Neural cell (in vitro differentiated cells): ENCODE measurements around the gene FAM107B. TPM values are rescaled to one million over a fixed set of nuclear protein-coding genes. Genes with fewer than 3 reads are reported as not detected.

Experiments
- H2AFZ ChIP-seq: fragments of 200-600, 300-800 bp; sonication (generic), shearing (Covaris generic); 2 replicates; pipeline ENCODE4 v1.6.0; 2014; ENCODE audit warnings: low read depth, mild to moderate bottlenecking, antibody characterized with exemption, low read length, moderate library complexity
- H3F3A ChIP-seq: fragments of 200-600 bp; shearing (Covaris generic); 2 replicates; pipeline ENCODE4 v1.6.1; 2016; ENCODE audit warnings: mild to moderate bottlenecking, moderate library complexity, mixed read lengths, antibody characterized with exemption, low read length; ENCODE audit not compliant: insufficient read depth, poor library complexity, severe bottlenecking
- H3K27ac ChIP-seq: fragments of 200-600, 300-800 bp; sonication (generic), shearing (Covaris generic); 2 replicates; pipeline ENCODE4 v1.5.1; 2014; ENCODE audit warnings: mild to moderate bottlenecking, low read length, moderate library complexity
- H3K27me3 ChIP-seq: fragments of 300-800, 200-600 bp; sonication (generic), shearing (Covaris generic); 2 replicates; pipeline ENCODE4 v1.6.0; 2014; ENCODE audit warnings: mild to moderate bottlenecking, low read depth, low read length, moderate library complexity; ENCODE audit not compliant: insufficient read depth
- H3K36me3 ChIP-seq: fragments of 300-800, 200-600 bp; sonication (generic), shearing (Covaris generic); 2 replicates; pipeline ENCODE4 v1.5.1; 2014; ENCODE audit warnings: mild to moderate bottlenecking, antibody characterized with exemption, low read length, moderate library complexity; ENCODE audit not compliant: insufficient read depth
- H3K4me2 ChIP-seq: fragments of 300-800, 200-600 bp; sonication (generic), shearing (Covaris generic); 2 replicates; pipeline ENCODE4 v1.6.0; 2014; ENCODE audit warnings: mild to moderate bottlenecking, low read length
- H3K4me3 ChIP-seq: fragments of 300-800, 200-600 bp; sonication (generic), shearing (Covaris generic); 2 replicates; pipeline ENCODE4 v1.5.1; 2014; ENCODE audit warnings: mild to moderate bottlenecking, low read length, moderate library complexity
- H3K79me2 ChIP-seq: fragments of 200-600 bp; shearing (Covaris generic); replicated peaks from 2 replicates; pipeline ENCODE4 v1.6.0; 2014; ENCODE audit warnings: mild to moderate bottlenecking, low read length, moderate library complexity; ENCODE audit not compliant: insufficient read depth
- H3K9ac ChIP-seq: fragments of 300-800, 200-600 bp; sonication (generic), shearing (Covaris generic); 2 replicates; pipeline ENCODE4 v1.6.1; 2016; ENCODE audit warnings: mild to moderate bottlenecking, low read length, mixed read lengths
- H3K9me2 ChIP-seq: fragments of 200-600 bp; shearing (Covaris generic); 2 replicates; pipeline ENCODE4 v1.6.1; 2016; ENCODE audit warnings: mild to moderate bottlenecking, low read length, mixed read lengths; ENCODE audit not compliant: insufficient read depth
- H3K9me3 ChIP-seq: fragments of 200-600, 300-800 bp; sonication (generic), shearing (Covaris generic); 2 replicates; pipeline ENCODE4 v1.6.1; 2016; ENCODE audit warnings: mild to moderate bottlenecking, mixed run types, low read length, moderate library complexity, mixed read lengths
- H4K20me1 ChIP-seq: fragments of 200-600 bp; shearing (Covaris generic); 2 replicates; pipeline ENCODE4 v1.6.1; 2016; ENCODE audit warnings: mild to moderate bottlenecking, mixed run types; ENCODE audit not compliant: insufficient read depth
- CTCF ChIP-seq: fragments of 450-650 bp; IDR thresholded peaks from 2 replicates; pipeline ENCODE4 v1.5.1; 2014; ENCODE audit warnings: antibody characterized with exemption, mild to moderate bottlenecking, moderate library complexity; ENCODE audit not compliant: poor library complexity, severe bottlenecking
- EP300 ChIP-seq: fragments of 450-650 bp; conservative IDR thresholded peaks from 2 replicates; pipeline ENCODE4 v1.6.1; 2014; ENCODE audit warnings: antibody characterized with exemption, mild to moderate bottlenecking, moderate library complexity; ENCODE audit not compliant: poor library complexity, severe bottlenecking
- EZH2 ChIP-seq: fragments of 200-600, 300-800 bp; shearing (Covaris generic), sonication (generic); IDR thresholded peaks from 2 replicates; pipeline ENCODE4 v1.6.1; 2014; ENCODE audit warnings: antibody characterized with exemption, low read length, borderline replicate concordance, mild to moderate bottlenecking; ENCODE audit not compliant: insufficient read depth, poor library complexity, severe bottlenecking
- MXI1 ChIP-seq: fragments of 450-650 bp; conservative IDR thresholded peaks from 2 replicates; pipeline ENCODE4 v1.6.1; 2014; ENCODE audit warnings: antibody characterized with exemption, mild to moderate bottlenecking; ENCODE audit not compliant: poor library complexity, severe bottlenecking
- POLR2AphosphoS5 ChIP-seq: IDR thresholded peaks from 2 replicates; pipeline ENCODE4 v1.6.1; 2012
- RAD21 ChIP-seq: fragments of 450-650 bp; conservative IDR thresholded peaks from 2 replicates; pipeline ENCODE4 v1.6.1; 2014; ENCODE audit warnings: antibody characterized with exemption, mild to moderate bottlenecking, moderate library complexity
- REST ChIP-seq: IDR thresholded peaks from 2 replicates; pipeline ENCODE4 v1.6.1; 2012; ENCODE audit warnings: borderline replicate concordance
- SMC3 ChIP-seq: fragments of 450-650 bp; conservative IDR thresholded peaks from 2 replicates; pipeline ENCODE4 v1.6.1; 2014; ENCODE audit warnings: antibody characterized with exemption, mild to moderate bottlenecking, moderate library complexity; ENCODE audit not compliant: poor library complexity
- TAF1 ChIP-seq: IDR thresholded peaks from 2 replicates; pipeline ENCODE4 v1.6.1; 2012; ENCODE audit warnings: low read depth
- polyA plus RNA-seq: library from polyadenylated mRNA; depleted of rRNA; stranded (reverse); fragments of >200 nt; gene quantifications from 2 replicates; pipeline ENCODE4 v1.2.3, GENCODE V29; 2014

FAM107B gene
- polyA plus RNA-seq, 1 donor from 2014 or later, result 106 TPM

- Histone ChIP-seq H3K4me3 (no peak overlapping the region), H2AFZ (no peak overlapping the region), H3K79me2 (peaks cover 4% of the 10 kb centered on the region), H3F3A (no peaks in the 10 kb centered on the region), H3K27ac (no peak overlapping the region), H3K9ac (no peak overlapping the region), H3K36me3 (peaks cover 13% of the 10 kb centered on the region), H3K9me3 (no peaks in the 10 kb centered on the region), H3K4me2 (no peak overlapping the region), H3K9me2 (no peaks in the 10 kb centered on the region), H4K20me1 (no peaks in the 10 kb centered on the region), H3K27me3 (no peaks in the 10 kb centered on the region)
- TF ChIP-seq EP300, result no peak
Observed at GRCh38 chr10:14519785-14520184, 254.9 kb downstream of the FAM107B start.

- no peaks in the 10 kb centered on the region for H4K20me1 ChIP-seq
- no peaks in the 10 kb centered on the region for H3K27me3 ChIP-seq
- H3K9me2 ChIP-seq, result no peaks in the 10 kb centered on the region
- no peak overlapping the region for H3K4me2 ChIP-seq
- H3K27ac ChIP-seq, result no peak overlapping the region
- no peak overlapping the region for H3K9ac ChIP-seq
- no peak overlapping the region for H3K4me3 ChIP-seq
- no peak overlapping the region for H2AFZ ChIP-seq
- H3K36me3 ChIP-seq, result peaks cover 13% of the 10 kb centered on the region
- no peaks in the 10 kb centered on the region for H3F3A ChIP-seq
- TF ChIP-seq MXI1 (no peak), POLR2AphosphoS5 (no peak), SMC3 (no peak), CTCF (no peak), RAD21 (no peak), TAF1 (no peak), EP300 (no peak), EZH2 (no peak), REST (no peak)
- H3K9me3 ChIP-seq, result no peaks in the 10 kb centered on the region
- H3K79me2 ChIP-seq, result no peaks in the 10 kb centered on the region
Observed at GRCh38 chr10:14518149-14518548, 256.5 kb downstream of the FAM107B start.

GRCh38 chr10:14513123-14513522 lies 261.6 kb downstream of the FAM107B start:
- no peaks in the 10 kb centered on the region for H3K27me3 ChIP-seq
- no peaks in the 10 kb centered on the region for H3K79me2 ChIP-seq
- no peak overlapping the region for H2AFZ ChIP-seq
- no peak overlapping the region for H3K4me2 ChIP-seq
- H4K20me1 ChIP-seq, result no peaks in the 10 kb centered on the region
- H3K36me3 ChIP-seq, result peaks cover 9% of the 10 kb centered on the region
- TF ChIP-seq EP300, result no peak
- no peak for TF ChIP-seq EZH2
- TF ChIP-seq CTCF, result no peak
- TF ChIP-seq MXI1, result no peak
- TF ChIP-seq TAF1, result no peak
- no peak for TF ChIP-seq POLR2AphosphoS5
- TF ChIP-seq RAD21, result no peak
- no peak for TF ChIP-seq REST
- TF ChIP-seq SMC3, result no peak
- no peaks in the 10 kb centered on the region for H3F3A ChIP-seq
- H3K9ac ChIP-seq, result no peak overlapping the region
- no peaks in the 10 kb centered on the region for H3K9me3 ChIP-seq
- H3K27ac ChIP-seq, result no peak overlapping the region
- no peak overlapping the region for H3K4me3 ChIP-seq
- no peaks in the 10 kb centered on the region for H3K9me2 ChIP-seq
